ENCODE measurements around the gene KIF1B. TPM values are rescaled to one million over a fixed set of nuclear protein-coding genes. Genes with fewer than 3 reads are reported as not detected.

KIF1B gene
- total and polyA plus RNA-seq, 10 donors: 1.6 to 53.5 (median 34.5) TPM

DNA sequence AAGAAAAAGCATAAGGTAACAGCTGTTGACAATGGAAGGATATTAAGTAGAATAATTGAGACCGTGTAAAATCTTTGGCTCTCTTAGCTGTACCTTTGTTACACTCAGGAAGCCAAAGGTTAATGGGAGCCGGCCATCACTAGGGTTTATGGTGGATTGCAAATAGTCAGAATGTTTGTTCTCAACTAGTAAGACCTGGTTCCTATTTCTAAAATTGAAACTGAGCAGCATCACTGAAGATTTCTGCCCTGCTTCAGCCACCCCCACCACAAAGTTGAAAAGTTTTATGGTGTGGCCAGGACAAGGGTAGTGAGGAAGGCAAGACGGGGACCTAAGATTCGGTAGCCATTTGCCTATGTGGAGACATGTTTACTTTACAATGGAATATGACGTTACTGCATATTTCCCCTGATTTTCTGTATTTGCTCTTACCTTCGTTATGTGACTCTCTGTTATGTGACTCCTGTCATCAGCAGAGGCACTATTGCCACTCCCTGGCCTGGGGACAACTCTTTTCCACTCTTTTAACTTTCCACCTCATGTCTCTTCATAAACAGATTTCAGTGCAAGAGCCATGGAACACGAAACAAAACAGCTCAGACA is 41.4 kb upstream of the KIF1B start:
- DNase-seq: no peak
- no peak overlapping the region for H3K4me3 ChIP-seq
- H3K9me3 ChIP-seq: no peaks in the 10 kb centered on the region
- 59 to 86% (median 77%) methylated on average over 7 of the region's 7 CpGs for WGBS, 5 donors
- intact Hi-C loops (cut with DNase I; ENCODE audit: low total_unique reads): no loop called here
- peaks cover 2 to 100% (median 60%) of the 10 kb centered on the region in 6 donors for H3K36me3 ChIP-seq
- H3K27me3 ChIP-seq (replicated peaks in 1 of 7): no peaks in the 10 kb centered on the region
- TF ChIP-seq POLR2A (IDR thresholded peaks at IDR 0.05): no peak
- TF ChIP-seq POLR2AphosphoS5 (IDR thresholded peaks at IDR 0.05): no peak
- TF ChIP-seq CTCF (IDR thresholded peaks at IDR 0.05 in 8 of 11, conservative IDR thresholded peaks at IDR 0.05 in 3 of 11): no peak
- H3K4me1 ChIP-seq: peaks cover 0 to 17% (median 2%) of the 10 kb centered on the region in 6 donors
- H3K27ac ChIP-seq: peak overlapping the region in 5 of 8 donors; percentile 16 to 58 (median 32)

DNA sequence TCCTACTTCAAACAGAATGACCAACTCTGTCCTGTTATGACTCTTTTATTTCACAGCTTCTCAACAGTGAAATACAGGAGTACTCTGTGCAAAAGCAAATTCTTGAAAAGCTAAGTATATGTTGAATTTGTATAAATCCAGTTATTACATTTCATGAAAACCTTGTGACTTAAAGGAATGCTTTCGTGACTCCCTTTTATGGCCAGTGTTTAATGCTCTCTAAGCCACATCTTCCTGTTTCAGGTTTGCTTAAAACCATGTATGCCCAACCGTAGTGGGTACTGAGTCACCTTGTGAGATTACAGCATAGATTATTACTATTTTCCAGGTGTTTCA is 40.2 kb upstream of the KIF1B start:
- H3K27me3 ChIP-seq (replicated peaks in 1 of 7): no peaks in the 10 kb centered on the region
- H3K36me3 ChIP-seq: peaks cover 2 to 100% (median 52%) of the 10 kb centered on the region in 6 donors
- 33 to 53% (median 45%) methylated on average over 2 of the region's 2 CpGs for WGBS, 5 donors
- no peaks in the 10 kb centered on the region for H3K9me3 ChIP-seq
- H3K4me3 ChIP-seq: no peak overlapping the region
- intact Hi-C loops (cut with DNase I; ENCODE audit: low total_unique reads): no loop called here
- no peak for DNase-seq
- peak overlapping the region in 2 of 8 donors; percentile 32 to 44 for H3K27ac ChIP-seq
- peaks cover 0 to 17% (median 2%) of the 10 kb centered on the region in 6 donors for H3K4me1 ChIP-seq
- TF ChIP-seq CTCF (IDR thresholded peaks at IDR 0.05 in 8 of 11, conservative IDR thresholded peaks at IDR 0.05 in 3 of 11) (no peak), POLR2A (IDR thresholded peaks at IDR 0.05) (no peak), POLR2AphosphoS5 (IDR thresholded peaks at IDR 0.05) (no peak)

GRCh38 chr1:10171105-10171767 is 39.1 kb upstream of the KIF1B start:
- WGBS, 5 donors: 84 to 96% (median 92%) methylated on average over 16 of the region's 16 CpGs
- H3K36me3 ChIP-seq: peaks cover 2 to 100% (median 44%) of the 10 kb centered on the region in 6 donors

More at GRCh38 chr1:10171105-10171767, 39.1 kb upstream of the KIF1B start:
- intact Hi-C loops (cut with DNase I; ENCODE audit: low total_unique reads): no loop called here
- no peak for TF ChIP-seq CTCF (IDR thresholded peaks at IDR 0.05 in 8 of 11, conservative IDR thresholded peaks at IDR 0.05 in 3 of 11)
- TF ChIP-seq POLR2A (IDR thresholded peaks at IDR 0.05): no peak
- no peak for TF ChIP-seq POLR2AphosphoS5 (IDR thresholded peaks at IDR 0.05)
- DNase-seq: no peak
- Histone ChIP-seq H3K27ac (no peak overlapping the region), H3K4me1 (peaks cover 0 to 17% (median 2%) of the 10 kb centered on the region in 6 donors), H3K27me3 (replicated peaks in 1 of 7) (no peaks in the 10 kb centered on the region), H3K9me3 (peaks cover 0 to 8% (median 2%) of the 10 kb centered on the region in 8 donors), H3K4me3 (no peak overlapping the region)
